Calu3 (cell line): ENCODE results near the gene WEE2. TPM values are rescaled to one million over a fixed set of nuclear protein-coding genes. Genes with fewer than 3 reads are reported as not detected.

ENCODE experiments used
- BruUV-seq: library from RNA; stranded (reverse); fragments of 400-500 nt; replicated peaks from 2 replicates; lab custom pipeline; 2021; lab: Mats Ljungman, UMichigan
- CTCF ChIA-PET: fragments of 300-600 bp; sonication (Branson Sonifier 250); formaldehyde crosslinking; loops from one replicate; lab custom pipeline; 2022; ENCODE audit warnings: antibody characterized with exemption; lab: Charles Lee
- DNase-seq: peaks from one replicate; pipeline ENCODE4 v3.0.0; 2022
- H3K27ac Mint-ChIP-seq: one replicate; pipeline ENCODE4 v1.8.0; 2022; ENCODE audit warnings: mixed read lengths; ENCODE audit not compliant: unreplicated experiment
- H3K27me3 Mint-ChIP-seq: one replicate; pipeline ENCODE4 v1.8.0; 2022; ENCODE audit warnings: mixed read lengths; ENCODE audit not compliant: unreplicated experiment
- H3K36me3 Mint-ChIP-seq: one replicate; pipeline ENCODE4 v1.8.0; 2022; ENCODE audit warnings: mild to moderate bottlenecking, moderate library complexity, mixed read lengths; ENCODE audit not compliant: insufficient read depth, unreplicated experiment
- H3K4me1 Mint-ChIP-seq: one replicate; pipeline ENCODE4 v1.8.0; 2022; ENCODE audit warnings: mild to moderate bottlenecking, low read depth, mixed read lengths; ENCODE audit not compliant: unreplicated experiment
- H3K4me3 Mint-ChIP-seq: one replicate; pipeline ENCODE4 v1.8.0; 2022; ENCODE audit warnings: mild to moderate bottlenecking, low read depth, moderate library complexity, mixed read lengths; ENCODE audit not compliant: unreplicated experiment
- H3K9me3 Mint-ChIP-seq: one replicate; pipeline ENCODE4 v1.8.0; 2022; ENCODE audit warnings: low read depth, mixed read lengths; ENCODE audit not compliant: unreplicated experiment
- CTCF ChIP-seq: fragments of 200-600 bp; IDR thresholded peaks from one replicate; pipeline ENCODE4 v1.8.0; 2022; ENCODE audit warnings: antibody characterized with exemption; ENCODE audit not compliant: unreplicated experiment
- intact Hi-C: fragments of 100-400 bp; cut with micrococcal nuclease; formaldehyde crosslinking; loops from one replicate; pipeline ENCODE4 v1.10.0; 2022; ENCODE audit not compliant: unreplicated experiment
- total RNA-seq: library from RNA; stranded (reverse); gene quantifications from 2 replicates; pipeline ENCODE4 v1.2.3, GENCODE V29; 2022

WEE2 gene
- total RNA-seq, 1 experiment from 2014 or later: not detected

GRCh38 chr7:141671705-141672496 lies 36.3 kb upstream of the WEE2 start:
- no peak for DNase-seq
- TF ChIP-seq CTCF: no peak
- BruUV-seq: no TSS peak
- peaks cover 10% of the 10 kb centered on the region for H3K36me3 Mint-ChIP-seq
- intact Hi-C loops: no loop called here
- no peaks in the 10 kb centered on the region for H3K4me1 Mint-ChIP-seq
- H3K27me3 Mint-ChIP-seq: no peaks in the 10 kb centered on the region
- CTCF ChIA-PET: no interaction called here
- H3K27ac Mint-ChIP-seq: no peak overlapping the region
- H3K4me3 Mint-ChIP-seq: no peak overlapping the region
- no peaks in the 10 kb centered on the region for H3K9me3 Mint-ChIP-seq

GRCh38 chr7:141673346-141673745 lies 34.8 kb upstream of the WEE2 start:
- BruUV-seq: no TSS peak
- DNase-seq: no peak
- Mint-ChIP-seq H3K4me1 (no peaks in the 10 kb centered on the region), H3K4me3 (no peak overlapping the region), H3K9me3 (no peaks in the 10 kb centered on the region), H3K27me3 (no peaks in the 10 kb centered on the region), H3K36me3 (peaks cover 10% of the 10 kb centered on the region), H3K27ac (no peak overlapping the region)
- intact Hi-C loops: no loop called here
- no peak for TF ChIP-seq CTCF
- CTCF ChIA-PET: interaction anchor here (0.6 kb wide), 1 partner anchor 47 kb away, joined by 3 read pairs; no protein-coding TSS in a partner anchor

- no peak for DNase-seq
- H3K36me3 Mint-ChIP-seq: peaks cover 5% of the 10 kb centered on the region
- H3K4me3 Mint-ChIP-seq: no peak overlapping the region
- TF ChIP-seq CTCF: no peak
- CTCF ChIA-PET: no interaction called here
- no peak overlapping the region for H3K27ac Mint-ChIP-seq
- H3K9me3 Mint-ChIP-seq: no peaks in the 10 kb centered on the region
- H3K4me1 Mint-ChIP-seq: no peaks in the 10 kb centered on the region
- intact Hi-C loops: no loop called here
- no peaks in the 10 kb centered on the region for H3K27me3 Mint-ChIP-seq
- no TSS peak for BruUV-seq
These were observed 33.9 kb upstream of the WEE2 start for GRCh38 chr7:141674171-141674671.

GRCh38 chr7:141674702-141675101 lies 33.5 kb upstream of the WEE2 start:
- Mint-ChIP-seq H3K4me3 (no peak overlapping the region), H3K27me3 (no peaks in the 10 kb centered on the region), H3K4me1 (no peaks in the 10 kb centered on the region), H3K9me3 (no peaks in the 10 kb centered on the region), H3K27ac (no peak overlapping the region), H3K36me3 (peaks cover 5% of the 10 kb centered on the region)
- intact Hi-C loops: no loop called here
- DNase-seq: peak; percentile 8
- TF ChIP-seq CTCF: peak; percentile 27
- CTCF ChIA-PET: no interaction called here
- no TSS peak for BruUV-seq
